Upper lobe of left lung (tissue), 6 donors: ENCODE results near the gene KRTAP3-3. TPM values are rescaled to one million over a fixed set of nuclear protein-coding genes. Genes with fewer than 3 reads are reported as not detected.

Experiments used
- ATAC-seq, 2 donors: fragments of 200-7000 bp; cut with Tn5 transposase; one replicate each; pipeline ENCODE4 v1.9.1; 2022; ENCODE audit warnings: mild to moderate bottlenecking in 2 of 2, moderate library complexity in 2 of 2; ENCODE audit not compliant: low FRiP score in 2 of 2
- DNase-seq, 2 donors: peaks; one replicate each; pipeline ENCODE4 v3.0.0-alpha.2; 2019 to 2020
- H3K27ac ChIP-seq, 4 donors: fragments of 200-600 bp; sonication (generic); one replicate each; pipeline ENCODE4 v1.5.1; 2016 to 2019
- H3K27me3 ChIP-seq, 4 donors: fragments of 200-600 bp; sonication (generic); one replicate each; pipeline ENCODE4 v1.5.1; 2017 to 2019
- H3K36me3 ChIP-seq, 4 donors: fragments of 200-600 bp; sonication (generic); one replicate each; pipeline ENCODE4 v1.5.1; 2016 to 2019
- H3K4me1 ChIP-seq, 4 donors: fragments of 200-600 bp; sonication (generic); one replicate each; pipeline ENCODE4 v1.5.1; 2018 to 2019
- H3K4me3 ChIP-seq, 4 donors: fragments of 200-600 bp; sonication (generic); one replicate each; pipeline ENCODE4 v1.5.1; 2017 to 2019; ENCODE audit warnings: mild to moderate bottlenecking in 2 of 4, moderate library complexity in 1 of 4
- H3K9me3 ChIP-seq, 4 donors: fragments of 200-600 bp; sonication (generic); one replicate each; pipeline ENCODE4 v1.5.1; 2018 to 2019
- CTCF ChIP-seq, 6 experiments: fragments of 450-650 bp in 4 of 6; fragments of 200-600 bp in 2 of 6; sonication (generic) in 2 of 6; IDR thresholded peaks; one replicate each; pipeline ENCODE4 v1.5.1; 2016 to 2019; ENCODE audit warnings: antibody characterized with exemption in 6 of 6
- EP300 ChIP-seq, 4 donors: sonication (generic); formaldehyde crosslinking; IDR thresholded peaks; one replicate each; pipeline ENCODE4 v1.5.1; 2017; ENCODE audit warnings: antibody characterized with exemption in 4 of 4, control low read depth in 2 of 4
- POLR2A ChIP-seq, 4 donors: fragments of 450-650 bp; IDR thresholded peaks; one replicate each; pipeline ENCODE4 v1.5.1; 2016 to 2017; ENCODE audit warnings: antibody characterized with exemption in 4 of 4, mild to moderate bottlenecking in 2 of 4
- POLR2AphosphoS5 ChIP-seq, 2 donors: sonication (generic); formaldehyde crosslinking; IDR thresholded peaks; one replicate each; pipeline ENCODE4 v1.5.1; 2017; ENCODE audit warnings: antibody characterized with exemption in 2 of 2
- WGBS, 2 donors: methylation state at CpG; one replicate each; pipeline ENCODE4 v1.1.5; 2017 to 2018; 5-methylcytosine and 5-hydroxymethylcytosine counted together
- total RNA-seq, 6 donors: library from RNA; depleted of rRNA in 4 of 6; stranded (reverse); fragments of >200 nt in 4 of 6; gene quantifications; one replicate each; pipeline versions ENCODE4 v1.1.0 to v1.2.1, GENCODE V29; 2016 to 2021
- donor health status: DM: no; HTN: no; CAD: no; lungs with moderate emphysema.
- donor health status: DM: no; HTN: yes; CAD: no; lungs with severe emphysema.

The KRTAP3-3 gene
- total RNA-seq, 6 donors from 2014 or later = not detected

DNA sequence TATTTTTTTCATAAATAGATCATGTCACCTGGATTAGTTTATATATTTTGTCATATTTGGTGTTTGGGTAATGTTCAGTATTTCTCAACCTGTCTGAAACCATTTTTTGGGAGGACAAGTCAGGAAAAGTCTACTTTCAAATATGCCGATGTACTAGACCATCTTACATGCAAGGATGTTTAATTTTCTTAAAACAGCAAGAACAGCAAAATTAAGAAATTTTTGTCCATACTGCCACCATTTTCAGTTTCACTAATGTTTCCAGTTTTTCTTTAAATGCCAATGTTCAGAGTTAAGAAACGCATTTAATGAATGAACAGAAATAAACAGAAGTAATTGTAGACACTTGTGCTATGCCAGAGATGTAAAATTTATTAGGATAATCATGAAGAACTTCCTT is 880 bp downstream of the KRTAP3-3 start:
- Histone ChIP-seq H3K9me3 (no peaks in the 10 kb centered on the region), H3K36me3 (no peaks in the 10 kb centered on the region), H3K4me1 (no peaks in the 10 kb centered on the region), H3K4me3 (no peak overlapping the region), H3K27ac (no peak overlapping the region), H3K27me3 (no peaks in the 10 kb centered on the region)
- no peak for TF ChIP-seq EP300 (IDR thresholded peaks at IDR 0.05)
- no peak for TF ChIP-seq POLR2AphosphoS5 (IDR thresholded peaks at IDR 0.05)
- TF ChIP-seq CTCF (IDR thresholded peaks at IDR 0.05) = no peak
- no peak for TF ChIP-seq POLR2A (IDR thresholded peaks at IDR 0.05)
- ATAC-seq (no peak), DNase-seq (no peak)
- 89 to 94% methylated on average over 2 of the region's 2 CpGs for WGBS, 2 donors

- H3K36me3 ChIP-seq = no peaks in the 10 kb centered on the region
These were observed 1.3 kb downstream of the KRTAP3-3 start for GRCh38 chr17:40992666-40993065.

GRCh38 chr17:40986920-40987319 is 7.0 kb downstream of the KRTAP3-3 start:
- DNase-seq = no peak
- Histone ChIP-seq H3K36me3 (no peaks in the 10 kb centered on the region), H3K4me3 (no peak overlapping the region), H3K27ac (no peak overlapping the region), H3K9me3 (no peaks in the 10 kb centered on the region), H3K27me3 (no peaks in the 10 kb centered on the region), H3K4me1 (no peaks in the 10 kb centered on the region)
- ATAC-seq = no peak
- 50 to 57% methylated on average over 8 of the region's 8 CpGs for WGBS, 2 donors
- no peak for TF ChIP-seq EP300 (IDR thresholded peaks at IDR 0.05)
- TF ChIP-seq CTCF (IDR thresholded peaks at IDR 0.05) = no peak
- TF ChIP-seq POLR2AphosphoS5 (IDR thresholded peaks at IDR 0.05) = no peak
- TF ChIP-seq POLR2A (IDR thresholded peaks at IDR 0.05) = no peak

More at GRCh38 chr17:40992666-40993065, 1.3 kb downstream of the KRTAP3-3 start:
- H3K27ac ChIP-seq = no peak overlapping the region
- no peaks in the 10 kb centered on the region for H3K9me3 ChIP-seq
- no peaks in the 10 kb centered on the region for H3K27me3 ChIP-seq
- TF ChIP-seq CTCF (IDR thresholded peaks at IDR 0.05) (no peak), POLR2AphosphoS5 (IDR thresholded peaks at IDR 0.05) (no peak), POLR2A (IDR thresholded peaks at IDR 0.05) (no peak), EP300 (IDR thresholded peaks at IDR 0.05) (no peak)
- no peak overlapping the region for H3K4me3 ChIP-seq
- ATAC-seq = no peak
- no peak for DNase-seq
- 86 to 91% methylated on average over 3 of the region's 3 CpGs for WGBS, 2 donors
- no peaks in the 10 kb centered on the region for H3K4me1 ChIP-seq

DNA sequence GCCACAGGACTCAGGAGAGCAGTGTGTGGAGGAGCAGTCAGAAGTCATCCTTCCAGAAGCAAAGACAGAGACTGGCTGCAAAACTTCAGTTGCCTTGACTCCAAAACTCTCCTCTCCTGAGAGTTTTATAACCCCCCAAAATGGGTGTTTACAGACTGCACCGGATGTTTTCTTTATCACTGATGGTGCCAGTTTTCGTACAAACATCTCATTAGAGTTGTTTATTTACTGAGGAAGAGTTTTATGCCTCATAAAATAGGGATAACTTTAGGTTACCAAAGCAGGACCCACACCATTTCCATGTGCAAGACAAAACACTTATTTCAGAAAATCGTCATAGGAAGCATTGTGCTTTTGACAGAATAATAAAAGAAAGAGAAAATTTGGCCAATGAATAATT is 9.7 kb downstream of the KRTAP3-3 start, which contains the start of gene KRT40:
KRT40 (minus strand) TSS at position 101 of the 400 bp plus-strand sequence; CDS start at position 48, 53 bp downstream.
- H3K27ac ChIP-seq = no peak within 1 kb of the TSS
- ATAC-seq = no peak
- TF ChIP-seq CTCF (IDR thresholded peaks at IDR 0.05) (no peak), POLR2AphosphoS5 (IDR thresholded peaks at IDR 0.05) (no peak), POLR2A (IDR thresholded peaks at IDR 0.05) (no peak), EP300 (IDR thresholded peaks at IDR 0.05) (no peak)
- no peak for DNase-seq
- no peaks in the 10 kb centered on the region for H3K27me3 ChIP-seq
- WGBS, 2 donors = 61 to 72% methylated on average over 3 of the region's 3 CpGs
- no peak within 1 kb of the TSS for H3K4me3 ChIP-seq
- no peaks in the 10 kb centered on the region for H3K9me3 ChIP-seq
- no peaks in the 10 kb centered on the region for H3K36me3 ChIP-seq
- H3K4me1 ChIP-seq = no peaks in the 10 kb centered on the region

GRCh38 chr17:40981115-40981514 is 12.8 kb downstream of the KRTAP3-3 start:
- H3K9me3 ChIP-seq = no peaks in the 10 kb centered on the region
- no peaks in the 10 kb centered on the region for H3K27me3 ChIP-seq
- H3K36me3 ChIP-seq = no peaks in the 10 kb centered on the region
- no peak overlapping the region for H3K4me3 ChIP-seq
- DNase-seq (no peak), ATAC-seq (no peak)
- H3K4me1 ChIP-seq = no peaks in the 10 kb centered on the region
- no peak overlapping the region for H3K27ac ChIP-seq
- TF ChIP-seq POLR2A (IDR thresholded peaks at IDR 0.05) (no peak), CTCF (IDR thresholded peaks at IDR 0.05) (no peak), POLR2AphosphoS5 (IDR thresholded peaks at IDR 0.05) (no peak), EP300 (IDR thresholded peaks at IDR 0.05) (no peak)
- WGBS, 2 donors = 53 to 67% methylated on average over 5 of the region's 5 CpGs
